HFF-Myc (cell line): ENCODE measurements around the gene NYNRIN.

Experiments
- DNase-seq: peaks from one replicate; pipeline ENCODE4 v3.0.0-alpha.2; 2011; ENCODE audit warnings: low read depth; ENCODE audit errors: extremely low read depth
- H3K4me3 ChIP-seq: replicated peaks from 2 replicates; pipeline ENCODE4 v1.5.1; 2011; ENCODE audit warnings: low read depth, mild to moderate bottlenecking, control low read depth, low read length
- CTCF ChIP-seq: IDR thresholded peaks from 2 replicates; pipeline ENCODE4 v1.5.1; 2012; ENCODE audit warnings: mild to moderate bottlenecking, low read depth, low read length, control low read depth; ENCODE audit errors: missing control alignments

Gene NYNRIN

GRCh38 chr14:24463017-24463883, 64.4 kb downstream of the NYNRIN start:
- DNase-seq, result no peak
- H3K4me3 ChIP-seq, result no peak overlapping the region
- TF ChIP-seq CTCF, result no peak

GRCh38 chr14:24463884-24464785, 65.3 kb downstream of the NYNRIN start:
- TF ChIP-seq CTCF, result no peak
- DNase-seq, result no peak
- no peak overlapping the region for H3K4me3 ChIP-seq

- no peak for DNase-seq
- no peak for TF ChIP-seq CTCF
- H3K4me3 ChIP-seq, result no peak overlapping the region
Observed at GRCh38 chr14:24465368-24465767, 66.6 kb downstream of the NYNRIN start.

GRCh38 chr14:24465805-24466204, 67.0 kb downstream of the NYNRIN start:
- DNase-seq, result no peak
- H3K4me3 ChIP-seq, result no peak overlapping the region
- no peak for TF ChIP-seq CTCF
